Measurements from ENCODE around the gene ZMYM3. TPM values are rescaled to one million over a fixed set of nuclear protein-coding genes. Genes with fewer than 3 reads are reported as not detected.
"Not testable (repeated sequence)": the region's sequence is repeated elsewhere in the genome, so short reads cannot be mapped to it uniquely, and the experiment has no call there.

Gene ZMYM3
- total RNA-seq (ENCODE audit: low replicate concordance) = 50.8 and 85.8 TPM in 2 replicates

DNA sequence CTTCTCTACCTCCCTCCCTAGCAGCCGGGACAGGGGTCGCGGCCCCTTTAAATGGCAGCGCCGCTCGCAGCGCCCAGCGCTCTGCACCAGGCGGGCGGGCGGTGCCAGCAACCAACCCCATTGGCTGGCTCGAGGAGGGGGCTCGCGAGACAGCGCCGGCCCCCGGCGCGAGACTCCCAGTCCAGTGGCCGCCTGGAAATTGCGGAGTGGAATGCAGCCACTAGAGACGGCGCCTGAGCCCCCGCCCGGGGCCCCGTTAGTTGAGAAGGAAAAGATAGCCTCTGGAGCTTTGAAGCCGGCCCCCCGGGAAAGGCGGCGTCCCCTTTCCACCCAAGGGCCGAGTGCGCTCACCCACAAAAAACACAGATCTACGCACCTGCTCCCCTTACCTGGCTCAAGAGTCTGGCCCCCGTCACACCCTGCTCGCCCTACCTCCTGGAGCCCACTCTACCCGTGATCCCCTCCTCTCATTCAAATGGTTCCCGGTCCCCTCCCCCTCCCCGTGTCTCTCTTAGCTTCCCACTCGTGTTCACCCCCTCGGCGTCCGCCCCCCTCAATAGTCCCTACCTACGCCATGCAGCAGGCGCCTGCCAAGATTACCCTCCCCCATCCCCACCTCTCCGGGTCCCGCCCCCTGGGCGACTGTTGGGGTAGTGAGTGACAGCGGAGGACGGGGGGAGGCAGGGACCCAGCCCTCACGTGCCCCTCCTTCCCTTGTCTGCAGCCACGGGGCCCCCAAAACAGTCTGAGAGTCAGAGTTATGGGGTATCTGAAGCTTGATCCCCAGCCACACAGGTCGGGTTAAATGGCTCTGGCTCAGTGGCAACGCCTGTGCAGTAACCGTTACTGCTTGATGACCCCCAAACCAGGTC, at the start of gene ZMYM3:
Gene ZMYM3, minus strand, starts transcription at position 49 of the 872 bp plus-strand sequence. CDS start 885 bp downstream, outside the sequence.
- TF ChIP-seq, protein P1, sequence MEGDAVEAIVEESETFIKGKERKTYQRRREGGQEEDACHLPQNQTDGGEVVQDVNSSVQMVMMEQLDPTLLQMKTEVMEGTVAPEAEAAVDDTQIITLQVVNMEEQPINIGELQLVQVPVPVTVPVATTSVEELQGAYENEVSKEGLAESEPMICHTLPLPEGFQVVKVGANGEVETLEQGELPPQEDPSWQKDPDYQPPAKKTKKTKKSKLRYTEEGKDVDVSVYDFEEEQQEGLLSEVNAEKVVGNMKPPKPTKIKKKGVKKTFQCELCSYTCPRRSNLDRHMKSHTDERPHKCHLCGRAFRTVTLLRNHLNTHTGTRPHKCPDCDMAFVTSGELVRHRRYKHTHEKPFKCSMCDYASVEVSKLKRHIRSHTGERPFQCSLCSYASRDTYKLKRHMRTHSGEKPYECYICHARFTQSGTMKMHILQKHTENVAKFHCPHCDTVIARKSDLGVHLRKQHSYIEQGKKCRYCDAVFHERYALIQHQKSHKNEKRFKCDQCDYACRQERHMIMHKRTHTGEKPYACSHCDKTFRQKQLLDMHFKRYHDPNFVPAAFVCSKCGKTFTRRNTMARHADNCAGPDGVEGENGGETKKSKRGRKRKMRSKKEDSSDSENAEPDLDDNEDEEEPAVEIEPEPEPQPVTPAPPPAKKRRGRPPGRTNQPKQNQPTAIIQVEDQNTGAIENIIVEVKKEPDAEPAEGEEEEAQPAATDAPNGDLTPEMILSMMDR (IDR thresholded peaks at IDR 0.05) = no peak
- Histone ChIP-seq H3K36me3 (no peaks in the 10 kb centered on the region), H3K4me2 (peak within 1 kb of the TSS; percentile 81), H3K79me2 (ENCODE audit: low read depth) (peaks cover 37% of the 10 kb centered on the region), H3F3A (ENCODE audit: low read depth) (peaks cover 9% of the 10 kb centered on the region), H3K9me3 (ENCODE audit: low read depth) (no peaks in the 10 kb centered on the region), H3K4me1 (no peaks in the 10 kb centered on the region), H4K20me1 (ENCODE audit: low read depth) (peaks cover 16% of the 10 kb centered on the region), H3K27ac (peak within 1 kb of the TSS; percentile 46), H3K4me3 (peak within 1 kb of the TSS; percentile 96), H2AFZ (replicated peaks) (no peak within 1 kb of the TSS), H3K9ac (peak within 1 kb of the TSS; percentile 70), H3K27me3 (no peaks in the 10 kb centered on the region)
- Mint-ChIP-seq H3K27me3 (ENCODE audit: insufficient read depth, low read depth) (peaks cover 5% of the 10 kb centered on the region), H3K27ac (peak within 1 kb of the TSS; percentile 81), H3K4me3 (peak within 1 kb of the TSS; percentile 96), H3K9me3 (peaks cover 4% of the 10 kb centered on the region), H3K36me3 (peaks cover 8% of the 10 kb centered on the region), H3K4me1 (peaks cover 17% of the 10 kb centered on the region)
- peak; percentile 94 for DNase-seq (ENCODE audit: low spot score)

DNA sequence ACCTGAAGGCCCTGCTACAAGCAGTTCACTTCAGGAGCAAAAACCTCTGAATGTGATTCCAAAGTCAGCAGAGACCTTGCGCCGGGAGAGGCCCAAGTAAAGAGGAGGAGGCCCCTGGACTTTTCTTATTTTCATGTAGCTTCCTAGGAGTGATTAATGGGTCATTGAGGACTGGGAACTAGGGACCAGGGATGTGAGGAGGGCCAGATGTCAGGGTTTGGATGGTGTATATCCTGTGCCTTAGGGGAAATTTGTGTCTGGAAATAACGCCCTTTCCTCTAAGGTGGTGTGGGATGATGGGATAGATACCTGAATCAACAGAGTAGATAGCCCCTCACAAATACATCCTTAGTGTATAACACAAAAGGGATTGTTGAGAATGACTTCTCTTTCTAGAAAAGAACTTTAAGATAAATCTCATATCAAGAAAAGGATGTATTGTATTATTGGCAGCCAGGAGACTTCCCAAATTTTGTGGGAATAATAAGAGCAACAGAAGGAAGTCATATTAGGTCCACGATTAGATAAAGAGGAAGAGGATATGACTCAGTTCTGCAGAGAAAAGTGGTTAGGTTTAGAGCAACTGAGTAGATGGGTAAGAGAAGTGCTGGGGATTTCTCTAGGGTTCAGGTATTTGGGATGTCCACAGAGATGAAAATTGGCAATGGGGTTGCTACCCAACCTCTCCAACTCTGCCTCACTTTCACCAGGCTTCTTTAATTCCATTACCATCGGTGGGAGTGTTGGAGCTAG, 48.7 kb upstream of the ZMYM3 start:
- no peak for TF ChIP-seq EZH2 (IDR thresholded peaks at IDR 0.05)
- TF ChIP-seq EZH2phosphoT487 (IDR thresholded peaks at IDR 0.05) = no peak
- TF ChIP-seq, protein P1 (IDR thresholded peaks at IDR 0.05) = no peak
- peaks cover 7% of the 10 kb centered on the region for H3K9me3 Mint-ChIP-seq

DNA sequence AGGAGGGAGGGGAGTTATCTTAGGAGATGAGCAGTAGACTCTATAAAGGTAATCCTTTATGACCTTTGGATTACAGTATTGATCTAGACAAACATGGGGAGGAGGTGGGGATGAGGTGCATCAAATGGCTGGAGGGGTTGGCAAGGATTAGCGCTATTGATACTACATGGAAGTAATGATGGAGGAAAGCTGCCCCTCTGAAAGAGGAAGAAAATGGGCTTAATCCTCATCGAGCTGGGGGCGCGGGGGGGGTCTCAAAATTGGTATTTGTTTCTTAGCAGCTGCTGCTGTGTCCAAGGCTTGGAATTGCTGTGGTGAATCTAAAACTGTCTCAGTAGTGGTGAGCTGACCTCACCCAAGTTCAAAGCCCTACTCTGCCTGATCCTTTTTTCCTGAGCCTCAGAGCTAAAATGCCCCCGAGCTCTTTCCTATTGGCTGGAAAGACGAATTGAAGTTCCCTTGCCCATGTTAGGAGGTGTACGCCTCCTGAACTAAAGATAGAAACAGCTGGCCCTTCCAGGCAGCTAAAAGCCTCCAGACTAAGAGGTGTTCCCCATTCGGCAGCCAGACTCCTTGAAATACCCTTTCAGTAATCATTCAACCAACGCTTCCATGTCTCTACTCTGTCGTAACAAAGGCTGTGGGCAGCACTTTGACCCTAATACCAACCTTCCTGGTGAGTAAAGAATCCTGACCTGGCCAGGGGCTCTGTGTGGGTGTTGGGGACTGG, 47.4 kb upstream of the ZMYM3 start, which contains the start of gene ITGB1BP2:
Gene ITGB1BP2, plus strand, starts transcription at position 556 of the 730 bp plus-strand sequence. Its CDS starts 57 bp downstream, at position 613.
- Histone ChIP-seq H3K4me3 (no peak within 1 kb of the TSS), H3K4me2 (no peak within 1 kb of the TSS), H3F3A (ENCODE audit: low read depth) (peaks cover 51% of the 10 kb centered on the region), H3K36me3 (no peaks in the 10 kb centered on the region), H3K9ac (no peak within 1 kb of the TSS), H3K9me3 (ENCODE audit: low read depth) (no peaks in the 10 kb centered on the region), H3K27me3 (no peaks in the 10 kb centered on the region), H2AFZ (replicated peaks) (no peak within 1 kb of the TSS), H4K20me1 (ENCODE audit: low read depth) (peaks cover 48% of the 10 kb centered on the region), H3K27ac (no peak within 1 kb of the TSS), H3K4me1 (no peaks in the 10 kb centered on the region), H3K79me2 (ENCODE audit: low read depth) (no peaks in the 10 kb centered on the region)
- no peak within 1 kb of the TSS for H3K27ac Mint-ChIP-seq
- peaks cover 4% of the 10 kb centered on the region for H3K27me3 Mint-ChIP-seq (ENCODE audit: insufficient read depth, low read depth)
- H3K9me3 Mint-ChIP-seq = peaks cover 7% of the 10 kb centered on the region
- no peak within 1 kb of the TSS for H3K4me3 Mint-ChIP-seq
- TF ChIP-seq, protein P1 (IDR thresholded peaks at IDR 0.05) = no peak
- TF ChIP-seq EZH2 (IDR thresholded peaks at IDR 0.05) = no peak
- TF ChIP-seq EZH2phosphoT487 (IDR thresholded peaks at IDR 0.05) = no peak
- H3K4me1 Mint-ChIP-seq = peaks cover 3% of the 10 kb centered on the region
- no peak for DNase-seq (ENCODE audit: low spot score)
- peaks cover 28% of the 10 kb centered on the region for H3K36me3 Mint-ChIP-seq

More for the DNA sequence above, 48.7 kb upstream of the ZMYM3 start:
- Histone ChIP-seq H2AFZ (replicated peaks) (no peak overlapping the region), H3K36me3 (no peaks in the 10 kb centered on the region), H3F3A (ENCODE audit: low read depth) (peaks cover 38% of the 10 kb centered on the region), H3K9me3 (ENCODE audit: low read depth) (no peaks in the 10 kb centered on the region), H3K9ac (no peak overlapping the region), H3K4me2 (no peak overlapping the region), H3K27ac (no peak overlapping the region), H4K20me1 (ENCODE audit: low read depth) (peaks cover 35% of the 10 kb centered on the region), H3K4me3 (no peak overlapping the region), H3K79me2 (ENCODE audit: low read depth) (no peaks in the 10 kb centered on the region), H3K27me3 (no peaks in the 10 kb centered on the region), H3K4me1 (no peaks in the 10 kb centered on the region)
- no peak for DNase-seq (ENCODE audit: low spot score)
- peaks cover 4% of the 10 kb centered on the region for H3K27me3 Mint-ChIP-seq (ENCODE audit: insufficient read depth, low read depth)
- no peak overlapping the region for H3K27ac Mint-ChIP-seq
- peaks cover 24% of the 10 kb centered on the region for H3K36me3 Mint-ChIP-seq
- H3K4me1 Mint-ChIP-seq = peaks cover 3% of the 10 kb centered on the region
- H3K4me3 Mint-ChIP-seq = no peak overlapping the region

DNA sequence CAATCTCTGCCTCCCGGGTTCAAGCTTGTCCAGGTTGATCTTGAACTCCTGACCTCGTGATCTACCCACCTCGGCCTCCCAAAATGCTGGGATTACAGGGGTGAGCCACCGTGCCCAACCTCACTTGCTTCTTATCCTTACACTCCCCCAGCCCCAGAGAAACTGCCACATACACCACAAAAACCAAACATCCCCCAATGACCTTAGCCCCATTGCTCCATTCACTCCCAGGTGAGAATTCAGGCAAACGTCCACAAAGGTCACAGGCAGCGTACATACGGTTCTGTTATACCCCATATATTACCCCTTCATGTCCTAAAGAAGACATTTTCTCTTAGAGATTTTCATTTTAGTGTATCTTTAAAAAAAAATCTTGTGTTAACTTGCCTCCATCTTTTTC, 46.6 kb upstream of the ZMYM3 start:
- not testable (repeated sequence) for H3K4me1 Mint-ChIP-seq; H2AFZ ChIP-seq (replicated peaks); H3K27ac ChIP-seq; H3K4me1 ChIP-seq; H3K4me2 ChIP-seq; DNase-seq (ENCODE audit: low spot score); H3K9me3 ChIP-seq (ENCODE audit: low read depth); H3K9ac ChIP-seq; H3K27me3 ChIP-seq; H3K9me3 Mint-ChIP-seq; H3K4me3 ChIP-seq; H3K4me3 Mint-ChIP-seq; H3K79me2 ChIP-seq (ENCODE audit: low read depth); H3K27me3 Mint-ChIP-seq (ENCODE audit: insufficient read depth, low read depth); H3K27ac Mint-ChIP-seq; H3K36me3 ChIP-seq
- Histone ChIP-seq H3F3A (ENCODE audit: low read depth) (peaks cover 57% of the 10 kb centered on the region), H4K20me1 (ENCODE audit: low read depth) (peaks cover 54% of the 10 kb centered on the region)
- peaks cover 32% of the 10 kb centered on the region for H3K36me3 Mint-ChIP-seq

DNA sequence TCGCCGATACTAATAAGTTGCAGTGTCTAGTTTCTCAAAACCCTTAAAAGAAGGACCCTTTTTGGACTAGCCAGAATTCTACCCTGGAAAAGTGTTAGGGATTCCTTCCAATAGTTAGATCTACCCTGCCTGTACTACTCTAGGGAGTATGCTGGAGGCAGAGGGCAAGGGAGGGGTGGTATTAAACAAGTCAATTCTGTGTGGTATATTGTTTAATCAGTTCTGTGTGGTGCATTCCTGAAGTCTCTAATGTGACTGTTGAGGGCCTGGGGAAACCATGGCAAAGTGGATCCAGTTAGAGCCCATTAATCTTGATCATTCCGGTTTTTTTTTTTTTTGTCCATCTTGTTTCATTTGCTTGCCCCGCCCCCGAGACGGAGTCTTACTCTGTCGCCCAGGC, 46.1 kb upstream of the ZMYM3 start:
- H3K4me3 Mint-ChIP-seq; H3K9me3 Mint-ChIP-seq; H3K4me1 ChIP-seq; H2AFZ ChIP-seq (replicated peaks); H3K9me3 ChIP-seq (ENCODE audit: low read depth); H3K4me1 Mint-ChIP-seq; H3K27ac Mint-ChIP-seq; H3K27ac ChIP-seq; H3K36me3 ChIP-seq; H3K4me3 ChIP-seq; H3K9ac ChIP-seq; H3K4me2 ChIP-seq; H3K79me2 ChIP-seq (ENCODE audit: low read depth); H3K27me3 Mint-ChIP-seq (ENCODE audit: insufficient read depth, low read depth); DNase-seq (ENCODE audit: low spot score); H3K27me3 ChIP-seq: not testable (repeated sequence)
- Histone ChIP-seq H4K20me1 (ENCODE audit: low read depth) (peaks cover 56% of the 10 kb centered on the region), H3F3A (ENCODE audit: low read depth) (peaks cover 60% of the 10 kb centered on the region)
- H3K36me3 Mint-ChIP-seq = peaks cover 32% of the 10 kb centered on the region

Data from neural progenitor cell (in vitro differentiated cells).